RPMI7951 (cell line): ENCODE measurements around the gene PAQR5. TPM values are rescaled to one million over a fixed set of nuclear protein-coding genes. Genes with fewer than 3 reads are reported as not detected.
"Not testable (repeated sequence)": the region's sequence is repeated elsewhere in the genome, so short reads cannot be mapped to it uniquely, and the experiment has no call there.

Experiments used
- DNase-seq: peaks from one replicate; pipeline ENCODE4 v3.0.0-alpha.2; 2012; ENCODE audit warnings: low read depth
- total RNA-seq: library from RNA; depleted of rRNA; stranded (reverse); fragments of >200 nt; shearing (Covaris generic); gene quantifications from 2 replicates; pipeline ENCODE4 v1.2.3, GENCODE V29; 2014

PAQR5 gene
- total RNA-seq, 1 experiment from 2014 or later = 3.5 TPM

DNA sequence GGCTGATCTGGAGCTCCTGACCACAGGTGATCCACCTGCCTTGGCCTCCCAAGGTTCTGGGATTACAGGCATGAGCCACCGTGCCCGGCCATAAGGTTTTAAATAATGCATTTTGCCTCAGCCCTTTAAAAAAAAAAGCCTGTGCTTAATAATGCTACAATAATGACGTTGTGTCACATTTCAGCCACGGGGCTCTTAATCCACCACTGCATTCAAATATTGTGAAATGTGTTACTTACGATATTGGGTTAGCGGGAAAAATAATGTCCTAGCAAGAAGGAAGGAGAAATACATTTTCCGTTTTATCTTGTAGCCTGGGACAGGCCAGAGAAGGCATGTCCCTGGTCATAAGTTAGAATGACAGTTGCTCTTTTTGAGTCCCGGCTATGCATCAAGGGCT, 17.6 kb downstream of the PAQR5 start:
- DNase-seq = no peak

DNA sequence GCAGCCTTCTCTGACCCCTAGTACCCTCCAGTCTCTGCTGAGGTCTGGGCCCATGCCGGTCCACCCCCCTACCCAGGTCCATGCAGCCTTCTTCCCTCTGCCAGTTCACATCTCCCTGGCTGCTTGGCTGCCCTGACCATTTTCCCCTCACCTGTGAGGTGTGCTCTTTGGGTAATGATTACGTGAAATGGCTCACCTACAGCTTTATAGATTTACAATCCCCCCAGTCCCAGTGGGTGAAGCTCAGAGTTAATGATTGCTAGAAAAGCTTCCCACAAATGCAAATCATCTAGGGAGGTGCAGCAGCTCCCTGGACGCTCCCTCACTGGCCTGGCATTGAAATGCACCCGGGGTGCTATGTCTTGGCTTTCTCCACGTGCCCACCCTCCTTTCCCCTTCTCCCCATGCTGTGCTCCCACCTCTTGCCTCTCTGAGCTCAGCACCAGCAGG, 18.7 kb downstream of the PAQR5 start:
- no peak for DNase-seq

GRCh38 chr15:69318033-69318432, 19.3 kb downstream of the PAQR5 start:
- no peak for DNase-seq

- no peak for DNase-seq
Observed at GRCh38 chr15:69319384-69320375, 21.0 kb downstream of the PAQR5 start.

GRCh38 chr15:69320977-69321554, 22.4 kb downstream of the PAQR5 start:
- DNase-seq = no peak

DNA sequence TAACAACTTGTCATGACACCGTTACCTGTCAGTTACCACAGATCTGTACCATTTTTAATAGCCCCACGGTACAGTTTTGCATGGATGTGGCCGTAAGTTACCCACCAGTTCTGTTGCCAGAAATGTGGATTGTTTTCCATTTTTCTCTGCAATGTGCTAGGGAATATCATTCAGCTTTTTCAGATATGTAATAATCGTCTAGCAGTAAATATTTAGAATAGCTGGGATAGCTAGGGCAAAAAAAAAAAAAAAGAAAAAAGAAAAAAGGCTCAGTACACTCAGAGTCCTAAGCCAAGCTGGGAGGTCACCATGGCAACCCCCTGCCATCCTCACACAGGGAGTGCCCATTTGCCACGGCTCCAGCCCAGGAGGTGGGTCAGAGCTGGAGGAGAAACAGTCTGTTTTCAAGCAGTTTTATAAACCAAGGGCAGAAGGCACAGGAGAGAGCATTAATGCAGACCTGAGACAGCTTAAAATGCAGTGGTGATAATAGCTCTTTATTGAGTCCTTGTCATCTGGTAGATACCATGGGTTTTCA, 25.2 kb downstream of the PAQR5 start:
- DNase-seq = no peak

GRCh38 chr15:69324565-69324964, 25.9 kb downstream of the PAQR5 start:
- DNase-seq = no peak

- no peak for DNase-seq
Observed at GRCh38 chr15:69325456-69325971, 26.8 kb downstream of the PAQR5 start.

- DNase-seq = no peak
Observed at GRCh38 chr15:69328080-69328479, 29.4 kb downstream of the PAQR5 start.

DNA sequence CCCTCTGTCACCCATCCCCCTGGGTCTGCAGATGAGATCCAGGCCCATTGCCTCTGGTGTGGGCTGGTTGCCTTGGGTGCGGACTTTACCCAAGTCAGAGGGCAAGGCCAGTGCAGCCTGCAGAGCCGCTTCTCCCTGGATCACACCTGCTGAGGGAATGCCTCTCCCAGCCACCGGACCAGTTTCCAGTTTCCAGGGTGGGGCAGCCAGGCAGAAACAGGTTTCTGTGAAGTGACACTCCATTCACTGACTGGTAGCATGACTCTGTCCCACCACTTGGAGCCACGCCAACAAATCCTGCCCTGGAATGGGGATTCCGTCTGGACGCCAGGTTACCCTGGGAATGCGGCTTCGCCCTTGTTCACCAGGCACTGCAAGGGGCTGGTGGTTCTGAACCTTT, 30.0 kb downstream of the PAQR5 start:
- no peak for DNase-seq

- peak; percentile 60 for DNase-seq
Observed at GRCh38 chr15:69337138-69337537, 38.4 kb downstream of the PAQR5 start.

DNA sequence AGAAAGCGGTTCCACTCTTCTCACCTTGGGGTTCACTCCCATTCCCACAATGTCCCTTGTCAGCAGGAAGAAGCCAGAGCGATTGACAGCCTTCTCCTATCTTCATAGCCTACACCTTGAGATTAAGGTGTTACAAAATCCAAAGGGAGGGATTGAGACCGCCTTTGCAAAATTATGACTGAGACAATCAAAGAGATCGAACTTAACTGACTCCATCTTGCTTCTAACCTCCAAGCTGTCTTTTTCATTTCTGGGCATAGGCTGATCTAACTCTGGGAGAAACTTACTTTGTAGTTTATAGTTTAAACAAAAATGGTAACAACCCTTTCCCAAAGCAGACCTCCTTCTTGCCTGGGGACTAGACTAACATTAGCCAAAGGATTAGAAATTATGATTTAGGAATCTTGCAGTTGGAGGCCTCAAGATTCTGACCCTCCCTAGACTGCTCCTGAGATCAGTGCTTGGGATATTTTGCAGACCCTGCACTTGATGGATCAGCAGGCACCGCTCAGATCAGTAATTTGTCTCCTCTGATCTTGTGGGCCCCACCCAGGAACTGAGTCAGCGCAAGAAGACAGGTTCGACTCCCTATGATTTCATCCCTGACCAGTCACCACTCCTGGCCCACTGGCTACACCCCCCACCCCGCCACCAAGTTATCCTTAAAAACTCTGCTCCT, 40.0 kb downstream of the PAQR5 start:
- DNase-seq = peak; percentile 34

GRCh38 chr15:69339214-69339543, 40.5 kb downstream of the PAQR5 start:
- DNase-seq = not testable (repeated sequence)

DNA sequence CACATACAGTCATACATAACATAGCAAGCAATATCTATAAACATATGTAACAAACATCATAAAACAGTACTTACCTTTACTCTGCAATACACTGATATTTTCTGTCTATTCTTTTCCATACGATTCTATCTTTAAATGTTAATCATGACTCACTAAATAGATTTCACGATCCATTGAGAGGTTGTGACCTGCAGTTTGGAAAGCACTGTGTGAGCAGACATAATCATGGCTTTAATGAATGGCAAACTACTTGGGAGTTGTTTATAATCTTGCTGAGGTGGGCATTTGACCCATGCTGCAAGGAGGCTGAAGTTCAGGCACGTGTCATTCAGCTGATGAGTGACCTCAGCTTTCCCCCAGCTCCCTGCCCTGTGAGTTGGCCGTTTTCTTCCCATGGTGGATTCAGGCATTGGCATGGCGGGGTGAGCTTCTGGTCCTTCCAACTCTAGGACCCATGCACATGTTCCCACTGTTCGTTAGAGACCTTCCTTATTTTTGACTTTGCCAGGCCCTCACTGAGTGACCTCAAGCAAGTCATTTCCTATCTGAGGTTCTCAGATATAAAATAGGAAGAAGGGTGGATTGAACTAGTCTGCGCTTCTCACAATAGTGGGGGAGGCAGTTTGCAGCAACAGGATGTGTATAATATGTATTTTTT, 41.7 kb downstream of the PAQR5 start:
- DNase-seq = no peak

DNA sequence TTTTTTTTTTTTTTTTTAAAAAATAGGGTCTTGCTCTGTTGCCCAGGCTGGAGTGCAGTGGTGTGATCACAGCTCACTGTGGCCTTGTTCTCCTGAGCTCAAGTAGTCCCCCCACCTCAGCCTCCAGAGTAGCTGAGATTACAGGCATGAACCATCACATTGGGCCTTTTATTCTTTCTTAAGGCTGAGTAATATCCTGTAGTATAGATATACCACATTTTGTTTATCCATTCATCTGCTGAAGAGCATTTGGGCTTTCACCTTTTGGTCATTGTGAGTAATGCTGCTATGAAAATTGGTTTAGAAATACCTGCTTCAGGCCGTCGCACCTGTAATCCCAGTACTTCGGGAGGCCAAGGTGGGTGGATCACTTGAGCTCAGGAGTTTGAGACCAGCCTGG, 42.6 kb downstream of the PAQR5 start:
- DNase-seq = no peak

GRCh38 chr15:69342460-69343076, 43.9 kb downstream of the PAQR5 start:
- no peak for DNase-seq

- no peak for DNase-seq
Observed at GRCh38 chr15:69343133-69343532, 44.4 kb downstream of the PAQR5 start.

DNA sequence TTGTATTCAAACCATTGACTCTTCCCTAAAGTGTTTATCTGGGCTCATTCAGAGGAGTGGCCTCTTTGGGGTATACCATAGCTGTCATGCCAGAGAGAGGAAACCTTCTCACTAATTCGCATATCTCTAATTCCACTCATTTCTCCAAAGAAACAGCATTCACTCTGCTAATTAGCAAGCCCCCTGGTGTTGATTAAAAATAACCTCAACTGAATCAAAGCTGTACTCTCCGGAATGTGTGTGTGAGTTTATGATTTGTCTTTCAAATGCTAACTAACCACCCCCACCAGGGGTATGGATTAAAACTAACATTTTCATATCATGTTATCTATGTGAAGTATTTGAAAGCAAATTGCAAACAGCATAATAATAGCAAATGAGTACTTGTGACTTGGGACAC, 45.5 kb downstream of the PAQR5 start:
- DNase-seq = no peak

DNA sequence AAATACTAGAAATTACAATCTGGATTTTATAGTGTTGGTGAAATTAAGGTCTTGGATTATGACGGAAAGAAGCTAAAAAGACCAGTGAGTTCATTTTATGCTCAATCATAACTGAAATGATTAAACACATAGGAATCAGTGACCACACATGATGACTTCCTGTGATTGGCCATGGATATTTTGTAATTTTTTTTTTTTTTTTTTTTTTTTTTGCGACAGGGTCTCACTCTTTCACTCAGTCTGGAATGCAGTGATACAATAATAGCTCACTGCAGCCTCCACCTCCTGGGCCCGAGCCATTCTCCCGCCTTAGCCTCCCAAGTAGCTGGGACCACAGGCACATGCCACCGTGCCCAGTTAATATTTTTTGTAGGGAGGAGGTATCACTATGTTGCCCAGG, 47.4 kb downstream of the PAQR5 start:
- peak; percentile 20 for DNase-seq

GRCh38 chr15:69351333-69351732, 52.6 kb downstream of the PAQR5 start:
- no peak for DNase-seq

DNA sequence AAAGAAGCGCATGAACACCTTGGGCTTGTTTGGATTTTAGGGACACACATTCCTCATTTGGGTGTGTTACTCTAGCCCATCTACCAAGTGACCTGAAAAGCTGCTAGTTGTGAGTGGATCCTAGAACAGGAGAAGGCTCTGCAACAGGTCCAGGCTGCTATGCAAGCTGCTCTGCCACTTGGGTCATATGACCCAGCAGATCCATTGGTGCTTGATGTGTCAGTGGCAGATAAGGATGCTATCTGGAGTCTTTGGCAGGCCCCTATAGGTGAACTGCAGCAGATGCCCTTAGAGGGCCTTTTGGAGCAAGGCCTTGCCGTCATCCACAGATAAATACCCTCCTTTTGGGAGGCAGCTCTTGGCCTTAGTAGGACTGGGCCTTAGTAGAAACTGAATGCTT, 53.2 kb downstream of the PAQR5 start:
- no peak for DNase-seq
